22Rv1 (cell line): ENCODE data around the gene USHBP1.
A peak's percentile ranks its signal among the peaks of the same experiment; 100 is the strongest.
"Not testable (repeated sequence)": the region's sequence is repeated elsewhere in the genome, so short reads cannot be mapped to it uniquely, and the experiment has no call there.

Experiments
- H3K27ac ChIP-seq: fragments of 450-650 bp; 2 replicates; pipeline ENCODE4 v1.5.1; 2017
- CTCF ChIP-seq: fragments of 450-650 bp; IDR thresholded peaks from 2 replicates; pipeline ENCODE4 v1.5.1; 2017; ENCODE audit warnings: mild to moderate bottlenecking
- ZFX ChIP-seq: fragments of 450-650 bp; IDR thresholded peaks from 2 replicates; pipeline ENCODE4 v1.6.1; 2017; ENCODE audit warnings: antibody characterized with exemption, borderline replicate concordance

Gene USHBP1

DNA sequence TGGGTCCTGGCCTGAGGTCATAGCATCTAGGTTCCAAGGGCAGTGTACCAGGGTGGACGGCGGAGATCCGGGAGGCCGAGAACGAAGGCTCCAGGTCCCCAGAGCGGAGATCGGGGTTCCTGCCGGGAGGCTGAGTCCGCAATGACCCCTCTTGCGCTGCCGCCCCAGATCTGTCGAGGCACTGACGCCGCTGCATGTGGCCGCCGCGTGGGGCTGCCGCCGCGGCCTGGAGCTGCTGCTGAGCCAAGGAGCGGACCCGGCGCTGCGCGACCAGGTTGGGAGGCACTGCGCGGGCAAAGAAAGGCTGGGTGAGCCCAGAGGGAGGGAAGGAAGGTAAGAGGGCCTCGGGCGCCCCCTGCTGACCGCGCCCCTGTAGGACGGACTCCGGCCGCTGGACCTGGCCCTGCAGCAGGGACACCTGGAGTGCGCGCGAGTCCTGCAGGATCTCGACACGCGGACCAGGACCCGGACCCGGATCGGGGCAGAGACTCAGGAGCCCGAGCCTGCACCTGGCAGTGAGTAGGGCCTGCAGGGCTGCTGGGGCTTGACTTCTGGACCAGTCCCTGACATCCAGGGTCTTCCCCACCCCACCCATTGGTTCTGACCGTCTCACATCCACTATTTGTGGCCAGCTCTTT, 18.1 kb upstream of the USHBP1 start:
- H3K27ac ChIP-seq, result peak overlapping the region; percentile 50; the same call in 1 of the 2 replicates
- TF ChIP-seq CTCF (peak; percentile 94), ZFX (no peak)

DNA sequence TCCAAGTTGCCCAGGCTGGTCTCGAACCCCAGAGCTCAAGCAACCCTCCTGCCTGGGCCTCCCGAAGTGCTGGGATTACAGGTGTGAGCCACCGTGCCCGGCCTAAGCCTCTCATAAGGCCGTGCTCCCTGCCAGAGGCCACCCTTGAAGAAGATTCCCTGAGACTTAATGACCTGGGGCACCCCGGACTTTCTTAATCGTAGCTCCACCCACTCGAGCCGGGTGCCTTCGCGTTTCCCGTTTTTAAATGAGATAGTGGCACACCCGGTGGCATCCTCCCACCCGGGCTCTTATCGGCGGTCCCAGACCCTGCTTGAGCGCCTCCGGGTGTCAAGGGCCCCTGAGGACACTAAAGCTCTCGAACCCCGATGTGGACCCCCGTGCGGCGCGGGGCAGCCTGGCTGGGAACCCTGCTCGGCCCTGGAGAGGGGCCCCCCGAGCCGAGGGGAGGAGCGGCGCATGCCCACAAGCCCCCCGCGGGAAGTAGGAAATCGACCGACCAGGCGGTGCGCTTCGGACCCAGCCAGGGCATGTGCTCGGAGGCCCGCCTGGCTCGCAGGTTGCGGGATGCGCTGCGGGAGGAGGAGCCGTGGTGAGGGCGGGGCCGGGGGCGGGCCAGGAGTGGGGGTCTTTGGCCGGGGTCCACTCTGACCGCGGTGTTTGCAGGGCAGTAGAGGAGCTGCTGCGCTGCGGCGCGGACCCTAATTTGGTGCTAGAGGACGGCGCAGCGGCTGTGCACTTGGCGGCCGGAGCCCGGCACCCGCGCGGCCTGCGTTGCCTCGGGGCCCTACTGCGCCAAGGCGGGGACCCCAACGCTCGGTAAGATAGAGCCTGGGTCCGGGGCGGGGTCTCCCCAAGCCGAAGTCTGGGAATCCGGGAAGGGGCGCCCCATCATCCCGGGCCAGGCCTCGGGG, 17.1 kb upstream of the USHBP1 start, which contains the start of gene ANKLE1:
TSS of gene ANKLE1 (plus strand) at position 511 of the 914 bp plus-strand sequence. CDS start at position 531, 20 bp downstream.
- H3K27ac ChIP-seq, result peak within 1 kb of the TSS; percentile 50; the same call in 1 of the 2 replicates
- TF ChIP-seq ZFX (no peak), CTCF (no peak)

DNA sequence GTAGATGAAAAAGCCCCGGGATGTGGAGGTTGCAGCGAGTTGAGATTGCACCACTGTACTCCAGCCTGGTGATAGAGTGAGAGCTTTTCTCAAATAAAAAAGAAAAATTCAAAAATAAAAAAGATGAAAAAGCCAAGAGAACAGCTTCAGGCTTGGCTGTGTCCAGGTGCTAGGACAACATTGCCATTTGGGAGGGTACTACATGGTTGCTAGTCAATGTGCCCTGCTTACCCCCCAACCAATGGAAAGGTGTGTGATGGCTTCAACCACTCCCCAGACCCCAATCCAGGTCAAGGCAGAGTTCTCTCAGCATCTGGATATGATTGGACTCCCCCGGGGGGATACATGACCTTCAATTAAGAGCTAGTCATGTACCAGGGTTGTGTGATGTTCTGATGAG, 14.9 kb upstream of the USHBP1 start:
- H3K27ac ChIP-seq, result no peak overlapping the region
- TF ChIP-seq CTCF (no peak), ZFX (no peak)

DNA sequence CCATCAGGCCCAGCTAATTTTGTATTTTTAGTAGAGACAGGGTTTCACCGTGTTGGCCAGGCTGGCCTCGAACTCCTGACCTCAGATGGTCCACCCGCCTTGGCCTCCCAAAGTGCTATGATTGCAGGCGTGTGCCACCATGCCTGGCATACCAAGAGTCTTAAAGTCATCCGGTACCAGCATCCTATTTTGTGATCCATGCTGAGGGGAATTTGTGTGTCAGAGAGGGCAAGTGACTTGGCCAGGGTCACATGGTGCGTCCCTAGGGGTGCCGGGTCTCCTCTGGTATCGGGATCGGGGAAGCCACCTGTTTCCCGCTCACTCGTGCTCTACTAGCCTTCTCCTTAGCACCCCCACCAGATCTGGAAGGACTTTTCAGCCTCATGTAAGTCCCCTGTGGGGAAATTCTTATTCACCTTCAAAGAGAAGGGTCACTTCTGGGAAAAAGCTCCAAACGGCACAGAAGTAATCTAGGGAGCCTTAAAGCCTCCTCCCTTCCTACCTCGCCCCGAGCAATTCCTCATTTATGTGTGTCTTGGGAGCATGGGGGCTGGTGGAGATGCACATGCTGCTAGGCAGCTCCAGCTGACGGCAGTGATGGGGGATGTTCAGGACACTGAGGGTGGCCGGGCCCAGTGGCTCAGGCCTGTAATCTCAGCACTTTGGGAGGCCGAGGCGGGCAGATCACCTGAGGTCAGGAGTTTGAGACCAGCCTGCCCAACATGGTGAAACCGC, 11.1 kb upstream of the USHBP1 start:
- no peak overlapping the region for H3K27ac ChIP-seq
- TF ChIP-seq ZFX (no peak), CTCF (no peak)

DNA sequence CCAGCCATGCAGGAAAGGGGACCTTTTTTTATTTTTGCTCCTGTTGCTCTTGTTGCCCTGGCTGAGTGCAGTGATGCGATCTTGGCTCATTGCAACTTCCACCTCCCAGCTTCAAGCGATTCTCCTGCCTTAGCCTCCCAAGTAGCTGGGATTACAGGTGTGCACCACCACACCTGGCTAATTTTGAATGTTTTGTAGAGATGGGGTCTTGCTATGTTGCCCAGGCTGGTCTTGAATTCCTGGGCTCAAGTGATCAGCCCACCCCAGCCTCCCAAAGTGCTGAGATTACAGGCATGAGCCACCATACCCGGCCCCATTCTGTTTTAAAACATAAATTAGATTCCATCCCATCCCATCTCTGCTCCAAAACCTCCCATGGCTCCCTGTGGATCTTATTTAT, 10.3 kb upstream of the USHBP1 start:
- H3K27ac ChIP-seq, result not testable (repeated sequence)

DNA sequence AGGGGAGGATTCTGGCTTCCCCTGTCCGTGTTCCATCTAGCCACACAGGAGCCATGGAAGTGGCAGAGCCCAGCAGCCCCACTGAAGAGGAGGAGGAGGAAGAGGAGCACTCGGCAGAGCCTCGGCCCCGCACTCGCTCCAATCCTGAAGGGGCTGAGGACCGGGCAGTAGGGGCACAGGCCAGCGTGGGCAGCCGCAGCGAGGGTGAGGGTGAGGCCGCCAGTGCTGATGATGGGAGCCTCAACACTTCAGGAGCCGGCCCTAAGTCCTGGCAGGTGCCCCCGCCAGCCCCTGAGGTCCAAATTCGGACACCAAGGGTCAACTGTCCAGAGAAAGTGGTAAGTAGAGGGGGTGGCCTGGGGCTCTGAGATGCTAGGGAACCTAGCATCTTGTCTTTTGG, 4.2 kb upstream of the USHBP1 start:
- no peak for TF ChIP-seq CTCF
- H3K27ac ChIP-seq, result no peak overlapping the region

- H3K27ac ChIP-seq, result peak within 1 kb of the TSS; percentile 71
- TF ChIP-seq CTCF (no peak), ZFX (no peak)
These were observed 2.6 kb upstream of the USHBP1 start, which contains the start of gene BABAM1 for GRCh38 chr19:17266975-17267788. BABAM1 (plus strand) TSS chr19:17267443; CDS start chr19:17268807, 1,364 bp downstream.
